Neural cell (in vitro differentiated cells): ENCODE measurements around the gene RCBTB2. TPM values are rescaled to one million over a fixed set of nuclear protein-coding genes. Genes with fewer than 3 reads are reported as not detected.

Experiments used
- H2AFZ ChIP-seq: fragments of 200-600, 300-800 bp; sonication (generic), shearing (Covaris generic); 2 replicates; pipeline ENCODE4 v1.6.0; 2014; ENCODE audit warnings: low read depth, mild to moderate bottlenecking, antibody characterized with exemption, low read length, moderate library complexity
- H3F3A ChIP-seq: fragments of 200-600 bp; shearing (Covaris generic); 2 replicates; pipeline ENCODE4 v1.6.1; 2016; ENCODE audit warnings: mild to moderate bottlenecking, moderate library complexity, mixed read lengths, antibody characterized with exemption, low read length; ENCODE audit not compliant: insufficient read depth, poor library complexity, severe bottlenecking
- H3K27ac ChIP-seq: fragments of 200-600, 300-800 bp; sonication (generic), shearing (Covaris generic); 2 replicates; pipeline ENCODE4 v1.5.1; 2014; ENCODE audit warnings: mild to moderate bottlenecking, low read length, moderate library complexity
- H3K27me3 ChIP-seq: fragments of 300-800, 200-600 bp; sonication (generic), shearing (Covaris generic); 2 replicates; pipeline ENCODE4 v1.6.0; 2014; ENCODE audit warnings: mild to moderate bottlenecking, low read depth, low read length, moderate library complexity; ENCODE audit not compliant: insufficient read depth
- H3K36me3 ChIP-seq: fragments of 300-800, 200-600 bp; sonication (generic), shearing (Covaris generic); 2 replicates; pipeline ENCODE4 v1.5.1; 2014; ENCODE audit warnings: mild to moderate bottlenecking, antibody characterized with exemption, low read length, moderate library complexity; ENCODE audit not compliant: insufficient read depth
- H3K4me2 ChIP-seq: fragments of 300-800, 200-600 bp; sonication (generic), shearing (Covaris generic); 2 replicates; pipeline ENCODE4 v1.6.0; 2014; ENCODE audit warnings: mild to moderate bottlenecking, low read length
- H3K4me3 ChIP-seq: fragments of 300-800, 200-600 bp; sonication (generic), shearing (Covaris generic); 2 replicates; pipeline ENCODE4 v1.5.1; 2014; ENCODE audit warnings: mild to moderate bottlenecking, low read length, moderate library complexity
- H3K79me2 ChIP-seq: fragments of 200-600 bp; shearing (Covaris generic); replicated peaks from 2 replicates; pipeline ENCODE4 v1.6.0; 2014; ENCODE audit warnings: mild to moderate bottlenecking, low read length, moderate library complexity; ENCODE audit not compliant: insufficient read depth
- H3K9ac ChIP-seq: fragments of 300-800, 200-600 bp; sonication (generic), shearing (Covaris generic); 2 replicates; pipeline ENCODE4 v1.6.1; 2016; ENCODE audit warnings: mild to moderate bottlenecking, low read length, mixed read lengths
- H3K9me2 ChIP-seq: fragments of 200-600 bp; shearing (Covaris generic); 2 replicates; pipeline ENCODE4 v1.6.1; 2016; ENCODE audit warnings: mild to moderate bottlenecking, low read length, mixed read lengths; ENCODE audit not compliant: insufficient read depth
- H3K9me3 ChIP-seq: fragments of 200-600, 300-800 bp; sonication (generic), shearing (Covaris generic); 2 replicates; pipeline ENCODE4 v1.6.1; 2016; ENCODE audit warnings: mild to moderate bottlenecking, mixed run types, low read length, moderate library complexity, mixed read lengths
- H4K20me1 ChIP-seq: fragments of 200-600 bp; shearing (Covaris generic); 2 replicates; pipeline ENCODE4 v1.6.1; 2016; ENCODE audit warnings: mild to moderate bottlenecking, mixed run types; ENCODE audit not compliant: insufficient read depth
- EP300 ChIP-seq: fragments of 450-650 bp; conservative IDR thresholded peaks from 2 replicates; pipeline ENCODE4 v1.6.1; 2014; ENCODE audit warnings: antibody characterized with exemption, mild to moderate bottlenecking, moderate library complexity; ENCODE audit not compliant: poor library complexity, severe bottlenecking
- EZH2 ChIP-seq: fragments of 200-600, 300-800 bp; shearing (Covaris generic), sonication (generic); IDR thresholded peaks from 2 replicates; pipeline ENCODE4 v1.6.1; 2014; ENCODE audit warnings: antibody characterized with exemption, low read length, borderline replicate concordance, mild to moderate bottlenecking; ENCODE audit not compliant: insufficient read depth, poor library complexity, severe bottlenecking
- MXI1 ChIP-seq: fragments of 450-650 bp; conservative IDR thresholded peaks from 2 replicates; pipeline ENCODE4 v1.6.1; 2014; ENCODE audit warnings: antibody characterized with exemption, mild to moderate bottlenecking; ENCODE audit not compliant: poor library complexity, severe bottlenecking
- POLR2AphosphoS5 ChIP-seq: IDR thresholded peaks from 2 replicates; pipeline ENCODE4 v1.6.1; 2012
- RAD21 ChIP-seq: fragments of 450-650 bp; conservative IDR thresholded peaks from 2 replicates; pipeline ENCODE4 v1.6.1; 2014; ENCODE audit warnings: antibody characterized with exemption, mild to moderate bottlenecking, moderate library complexity
- SMC3 ChIP-seq: fragments of 450-650 bp; conservative IDR thresholded peaks from 2 replicates; pipeline ENCODE4 v1.6.1; 2014; ENCODE audit warnings: antibody characterized with exemption, mild to moderate bottlenecking, moderate library complexity; ENCODE audit not compliant: poor library complexity
- TAF1 ChIP-seq: IDR thresholded peaks from 2 replicates; pipeline ENCODE4 v1.6.1; 2012; ENCODE audit warnings: low read depth
- polyA plus RNA-seq: library from polyadenylated mRNA; depleted of rRNA; stranded (reverse); fragments of >200 nt; gene quantifications from 2 replicates; pipeline ENCODE4 v1.2.3, GENCODE V29; 2014
- TF ChIP-seq, protein P1 (sequence below): fragments of 450-650 bp; IDR thresholded peaks from 2 replicates; pipeline ENCODE4 v1.5.1; 2014; ENCODE audit warnings: antibody characterized with exemption, mild to moderate bottlenecking, moderate library complexity; ENCODE audit not compliant: poor library complexity, severe bottlenecking
- TF ChIP-seq, protein P2 (sequence below): IDR thresholded peaks from 2 replicates; pipeline ENCODE4 v1.6.1; 2012; ENCODE audit warnings: borderline replicate concordance

Gene RCBTB2
- polyA plus RNA-seq, 1 donor from 2014 or later: 19.0 TPM

DNA sequence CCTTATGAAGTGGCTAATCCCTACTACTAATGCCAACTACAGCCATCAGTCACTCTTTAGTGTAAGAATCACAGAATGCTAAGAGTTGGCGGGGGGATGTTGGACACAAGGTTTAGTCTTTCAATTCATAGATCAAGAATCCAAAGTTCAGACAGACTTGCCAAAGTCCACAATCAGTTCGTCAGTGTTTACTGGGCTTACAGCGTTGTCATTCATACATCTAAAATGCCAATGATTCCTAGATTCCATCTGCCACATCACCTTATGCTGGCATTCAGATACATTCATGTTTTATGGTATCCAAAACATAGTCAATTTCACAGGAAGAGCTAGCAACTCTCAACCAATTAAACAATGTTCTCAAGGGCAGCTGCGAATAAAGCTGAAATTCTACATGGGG, 18.1 kb downstream of the RCBTB2 start:
- Histone ChIP-seq H3K9me2 (no peaks in the 10 kb centered on the region), H3K9ac (no peak overlapping the region), H4K20me1 (no peaks in the 10 kb centered on the region), H2AFZ (no peak overlapping the region), H3K4me2 (no peak overlapping the region), H3F3A (no peaks in the 10 kb centered on the region), H3K27ac (no peak overlapping the region), H3K36me3 (no peaks in the 10 kb centered on the region), H3K4me3 (no peak overlapping the region), H3K79me2 (no peaks in the 10 kb centered on the region), H3K9me3 (no peaks in the 10 kb centered on the region), H3K27me3 (no peaks in the 10 kb centered on the region)
- no peak for TF ChIP-seq RAD21
- TF ChIP-seq, protein P1, sequence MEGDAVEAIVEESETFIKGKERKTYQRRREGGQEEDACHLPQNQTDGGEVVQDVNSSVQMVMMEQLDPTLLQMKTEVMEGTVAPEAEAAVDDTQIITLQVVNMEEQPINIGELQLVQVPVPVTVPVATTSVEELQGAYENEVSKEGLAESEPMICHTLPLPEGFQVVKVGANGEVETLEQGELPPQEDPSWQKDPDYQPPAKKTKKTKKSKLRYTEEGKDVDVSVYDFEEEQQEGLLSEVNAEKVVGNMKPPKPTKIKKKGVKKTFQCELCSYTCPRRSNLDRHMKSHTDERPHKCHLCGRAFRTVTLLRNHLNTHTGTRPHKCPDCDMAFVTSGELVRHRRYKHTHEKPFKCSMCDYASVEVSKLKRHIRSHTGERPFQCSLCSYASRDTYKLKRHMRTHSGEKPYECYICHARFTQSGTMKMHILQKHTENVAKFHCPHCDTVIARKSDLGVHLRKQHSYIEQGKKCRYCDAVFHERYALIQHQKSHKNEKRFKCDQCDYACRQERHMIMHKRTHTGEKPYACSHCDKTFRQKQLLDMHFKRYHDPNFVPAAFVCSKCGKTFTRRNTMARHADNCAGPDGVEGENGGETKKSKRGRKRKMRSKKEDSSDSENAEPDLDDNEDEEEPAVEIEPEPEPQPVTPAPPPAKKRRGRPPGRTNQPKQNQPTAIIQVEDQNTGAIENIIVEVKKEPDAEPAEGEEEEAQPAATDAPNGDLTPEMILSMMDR: no peak
- no peak for TF ChIP-seq POLR2AphosphoS5
- no peak for TF ChIP-seq EP300

DNA sequence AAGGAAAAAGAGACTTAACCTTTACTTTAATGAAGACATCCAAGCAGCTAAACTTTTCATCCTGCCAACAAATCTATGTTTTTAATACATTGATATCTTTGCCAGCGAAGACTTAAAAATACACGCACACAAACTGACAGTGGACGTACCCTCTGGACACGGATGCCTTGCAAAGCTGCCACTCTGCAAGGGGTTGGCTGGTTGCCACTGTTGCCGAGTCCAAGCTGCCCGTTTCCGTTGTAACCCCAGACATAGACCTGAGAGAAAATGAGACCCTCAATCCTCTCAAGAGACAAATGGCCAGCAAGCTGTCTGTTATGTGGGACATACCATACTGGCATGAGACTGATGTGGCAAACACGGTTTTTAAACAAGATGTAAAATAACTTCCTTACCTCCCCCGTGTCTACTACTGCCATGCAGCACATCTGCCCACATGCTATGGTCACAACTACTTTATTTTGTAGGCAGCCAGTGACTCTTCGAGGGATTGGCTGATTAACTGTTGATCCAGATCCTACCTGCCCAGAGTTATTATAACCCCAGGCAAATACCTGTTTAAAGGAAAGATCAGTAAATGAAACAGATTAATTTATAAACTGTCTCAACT, 21.2 kb downstream of the RCBTB2 start:
- Histone ChIP-seq H3K9me3 (no peaks in the 10 kb centered on the region), H3K9ac (no peak overlapping the region), H3F3A (no peaks in the 10 kb centered on the region), H3K4me3 (no peak overlapping the region), H3K27me3 (no peaks in the 10 kb centered on the region), H3K79me2 (no peaks in the 10 kb centered on the region), H2AFZ (no peak overlapping the region), H3K36me3 (no peaks in the 10 kb centered on the region), H3K9me2 (no peaks in the 10 kb centered on the region), H3K4me2 (no peak overlapping the region), H3K27ac (no peak overlapping the region), H4K20me1 (no peaks in the 10 kb centered on the region)
- TF ChIP-seq MXI1 (no peak), TAF1 (no peak), POLR2AphosphoS5 (no peak), SMC3 (no peak), EZH2 (no peak), EP300 (no peak)
- TF ChIP-seq, protein P1: no peak
- TF ChIP-seq, protein P2, sequence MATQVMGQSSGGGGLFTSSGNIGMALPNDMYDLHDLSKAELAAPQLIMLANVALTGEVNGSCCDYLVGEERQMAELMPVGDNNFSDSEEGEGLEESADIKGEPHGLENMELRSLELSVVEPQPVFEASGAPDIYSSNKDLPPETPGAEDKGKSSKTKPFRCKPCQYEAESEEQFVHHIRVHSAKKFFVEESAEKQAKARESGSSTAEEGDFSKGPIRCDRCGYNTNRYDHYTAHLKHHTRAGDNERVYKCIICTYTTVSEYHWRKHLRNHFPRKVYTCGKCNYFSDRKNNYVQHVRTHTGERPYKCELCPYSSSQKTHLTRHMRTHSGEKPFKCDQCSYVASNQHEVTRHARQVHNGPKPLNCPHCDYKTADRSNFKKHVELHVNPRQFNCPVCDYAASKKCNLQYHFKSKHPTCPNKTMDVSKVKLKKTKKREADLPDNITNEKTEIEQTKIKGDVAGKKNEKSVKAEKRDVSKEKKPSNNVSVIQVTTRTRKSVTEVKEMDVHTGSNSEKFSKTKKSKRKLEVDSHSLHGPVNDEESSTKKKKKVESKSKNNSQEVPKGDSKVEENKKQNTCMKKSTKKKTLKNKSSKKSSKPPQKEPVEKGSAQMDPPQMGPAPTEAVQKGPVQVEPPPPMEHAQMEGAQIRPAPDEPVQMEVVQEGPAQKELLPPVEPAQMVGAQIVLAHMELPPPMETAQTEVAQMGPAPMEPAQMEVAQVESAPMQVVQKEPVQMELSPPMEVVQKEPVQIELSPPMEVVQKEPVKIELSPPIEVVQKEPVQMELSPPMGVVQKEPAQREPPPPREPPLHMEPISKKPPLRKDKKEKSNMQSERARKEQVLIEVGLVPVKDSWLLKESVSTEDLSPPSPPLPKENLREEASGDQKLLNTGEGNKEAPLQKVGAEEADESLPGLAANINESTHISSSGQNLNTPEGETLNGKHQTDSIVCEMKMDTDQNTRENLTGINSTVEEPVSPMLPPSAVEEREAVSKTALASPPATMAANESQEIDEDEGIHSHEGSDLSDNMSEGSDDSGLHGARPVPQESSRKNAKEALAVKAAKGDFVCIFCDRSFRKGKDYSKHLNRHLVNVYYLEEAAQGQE: no peak
